Stimulated activated naive CD4-positive, alpha-beta T cell (primary cell): ENCODE results near the gene HMOX2.

Source experiments
- DNase-seq, 6 experiments: peaks; one replicate each; lab custom pipeline; 2025; lab: John Stamatoyannopoulos, UW

HMOX2 gene

DNA sequence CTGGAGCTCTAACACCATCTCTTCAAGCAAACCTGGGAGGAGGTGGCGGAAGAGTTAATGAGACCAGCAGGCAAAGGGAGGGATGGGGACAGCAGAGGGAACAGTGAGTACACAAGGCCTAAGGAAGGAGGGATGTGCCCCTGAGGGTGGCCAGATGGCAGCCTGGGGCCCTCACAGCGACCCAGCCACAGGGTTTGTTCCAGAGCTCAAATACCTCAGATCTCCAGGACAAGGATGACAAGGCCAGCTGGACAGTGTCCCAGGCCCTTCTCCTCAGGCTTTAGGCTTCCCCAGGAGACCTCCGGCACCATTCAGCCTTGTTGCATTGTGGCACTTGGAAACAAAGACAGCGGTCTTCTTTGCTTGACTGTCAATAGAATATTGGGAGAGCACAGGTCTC, 47.5 kb downstream of the HMOX2 start:
- no peak for DNase-seq

DNA sequence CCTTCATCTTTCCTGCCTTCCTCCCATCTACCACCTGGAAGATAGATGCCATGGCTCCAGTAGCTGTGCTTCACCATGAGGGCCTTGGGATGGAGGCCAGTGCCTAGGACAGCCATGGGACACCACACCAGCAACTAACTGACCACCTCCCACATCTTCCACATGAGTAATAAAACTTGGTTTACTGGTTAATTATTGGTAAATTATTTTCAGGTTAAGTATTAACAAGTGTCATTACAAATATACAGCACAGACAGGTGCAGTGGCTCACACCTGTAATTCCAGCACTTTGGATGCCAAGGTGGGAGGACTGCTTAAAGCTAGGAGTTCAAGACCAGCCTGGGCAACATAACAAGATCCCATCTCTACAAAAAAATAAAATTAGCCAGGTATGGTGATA, 48.4 kb downstream of the HMOX2 start:
- no peak for DNase-seq

- DNase-seq, result no peak
These were observed 48.9 kb downstream of the HMOX2 start for GRCh38 chr16:4525069-4525468.

DNA sequence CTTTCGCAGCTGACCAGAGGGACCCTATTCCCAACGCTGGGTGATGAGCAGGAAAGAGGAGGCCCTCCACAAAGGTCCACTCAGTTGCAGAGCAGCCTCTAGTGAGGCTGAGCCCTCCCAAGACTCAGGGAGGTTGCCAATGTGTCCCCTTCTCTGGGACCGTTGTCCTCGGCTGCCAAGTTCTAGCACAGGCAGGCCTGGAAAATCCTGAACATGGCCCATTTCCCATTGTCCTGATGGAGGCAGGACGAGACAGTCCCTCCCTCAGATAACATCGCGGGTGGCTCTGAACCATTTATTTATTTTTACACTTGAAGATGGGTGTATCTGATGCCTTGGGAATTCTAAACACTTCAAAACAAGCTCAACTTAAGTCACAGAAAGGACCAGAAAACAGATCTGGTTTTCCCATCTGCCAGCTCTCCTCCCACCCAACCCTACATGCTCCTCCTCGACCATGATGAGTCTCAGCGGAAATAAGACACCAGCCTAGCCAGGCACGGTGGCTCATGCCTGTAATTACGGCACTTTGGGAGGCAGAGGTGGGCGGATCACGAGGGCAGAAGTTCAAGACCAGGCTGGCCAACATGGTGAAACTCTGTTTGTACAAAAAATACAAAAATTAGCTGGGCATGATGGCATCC, 49.6 kb downstream of the HMOX2 start:
- DNase-seq, result no peak

GRCh38 chr16:4529085-4530060, 53.2 kb downstream of the HMOX2 start:
- DNase-seq, result peak in 2 of 6 experiments; percentile 16 to 49

DNA sequence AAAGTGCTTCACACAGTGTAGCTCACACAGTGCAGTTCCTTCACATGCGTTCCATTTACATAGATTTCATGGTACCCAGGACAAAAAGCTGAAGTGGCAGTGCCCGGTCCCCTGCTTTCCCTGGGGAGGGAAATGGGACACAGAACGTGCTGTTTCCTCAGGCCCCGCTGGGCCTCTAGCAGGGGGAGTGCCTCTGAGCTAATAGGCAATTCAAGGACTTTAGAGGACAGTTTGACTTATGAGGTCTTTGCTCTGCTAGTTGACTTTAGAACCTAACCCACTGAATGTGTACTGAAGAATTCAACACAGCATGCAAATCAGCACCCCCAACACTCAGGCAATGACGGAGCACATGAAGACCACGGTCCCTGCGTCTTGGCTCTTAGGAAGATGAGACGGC, 55.6 kb downstream of the HMOX2 start:
- no peak for DNase-seq

DNA sequence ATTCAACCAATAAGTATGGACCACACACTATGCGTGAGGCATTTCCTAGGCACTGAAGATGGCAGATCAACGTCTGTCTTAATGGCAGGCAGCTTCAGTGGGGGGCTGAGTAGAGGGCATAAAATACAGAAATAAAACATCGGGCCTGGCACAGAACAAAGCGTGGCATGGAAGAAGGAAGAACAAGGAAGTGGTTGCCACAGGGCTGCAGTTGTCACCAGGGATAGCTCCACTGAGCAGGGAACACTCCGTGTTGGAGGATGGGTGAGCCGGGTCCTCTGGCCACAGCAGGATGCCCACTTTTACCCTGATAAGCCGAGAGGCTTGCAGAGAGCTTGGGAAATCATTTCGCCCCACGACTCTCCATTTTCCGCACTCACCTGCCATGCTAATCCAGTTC, 56.0 kb downstream of the HMOX2 start:
- no peak for DNase-seq

DNA sequence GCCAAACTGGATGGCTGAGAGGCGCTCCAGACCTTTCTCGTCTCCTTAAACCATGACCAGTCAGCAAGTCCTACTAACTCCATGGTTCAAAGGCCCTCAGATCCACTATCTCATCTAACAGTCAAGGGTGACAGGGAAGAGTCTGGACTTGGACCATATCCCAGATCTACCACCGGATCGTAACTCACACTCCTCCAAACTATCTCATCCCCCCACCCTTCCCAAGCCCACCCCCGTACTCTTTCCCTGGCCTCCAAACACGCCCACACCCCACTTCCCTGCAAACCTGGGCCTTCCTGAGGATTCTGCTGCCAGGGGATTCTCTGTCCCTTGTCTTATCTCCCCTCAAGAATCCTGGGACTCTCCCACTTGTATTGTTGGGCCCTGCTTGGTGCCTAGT, 57.3 kb downstream of the HMOX2 start:
- no peak for DNase-seq

- DNase-seq, result peak in 5 of 6 experiments; percentile 7 to 68 (median 33)
These were observed 58.1 kb downstream of the HMOX2 start for GRCh38 chr16:4534151-4534790.

DNA sequence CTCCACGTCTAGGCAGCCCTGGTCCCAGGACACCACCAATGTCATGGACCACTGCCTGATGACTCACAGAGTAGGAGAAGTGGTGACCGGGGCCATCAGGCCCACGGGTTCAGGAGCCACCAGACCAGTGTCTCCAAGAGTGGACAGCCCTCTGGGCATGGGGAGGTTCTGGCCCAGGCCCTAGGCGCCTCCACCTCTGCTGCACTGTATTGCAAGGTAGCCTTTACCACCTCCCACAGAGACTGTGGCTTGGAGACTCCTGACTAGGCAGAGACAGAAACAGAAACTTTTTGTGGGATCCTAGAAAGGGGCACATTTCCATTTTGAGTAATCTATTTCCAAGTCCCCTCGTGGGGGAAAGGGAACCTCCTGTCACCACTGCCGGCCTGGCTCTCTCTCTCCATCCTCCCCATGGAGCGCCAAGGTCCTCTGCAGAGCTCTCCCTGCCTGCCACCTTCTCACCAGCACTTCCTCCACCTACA, 59.5 kb downstream of the HMOX2 start:
- DNase-seq, result peak in 1 of 6 experiments; percentile 23

GRCh38 chr16:4536391-4537106, 60.4 kb downstream of the HMOX2 start:
- no peak for DNase-seq

DNA sequence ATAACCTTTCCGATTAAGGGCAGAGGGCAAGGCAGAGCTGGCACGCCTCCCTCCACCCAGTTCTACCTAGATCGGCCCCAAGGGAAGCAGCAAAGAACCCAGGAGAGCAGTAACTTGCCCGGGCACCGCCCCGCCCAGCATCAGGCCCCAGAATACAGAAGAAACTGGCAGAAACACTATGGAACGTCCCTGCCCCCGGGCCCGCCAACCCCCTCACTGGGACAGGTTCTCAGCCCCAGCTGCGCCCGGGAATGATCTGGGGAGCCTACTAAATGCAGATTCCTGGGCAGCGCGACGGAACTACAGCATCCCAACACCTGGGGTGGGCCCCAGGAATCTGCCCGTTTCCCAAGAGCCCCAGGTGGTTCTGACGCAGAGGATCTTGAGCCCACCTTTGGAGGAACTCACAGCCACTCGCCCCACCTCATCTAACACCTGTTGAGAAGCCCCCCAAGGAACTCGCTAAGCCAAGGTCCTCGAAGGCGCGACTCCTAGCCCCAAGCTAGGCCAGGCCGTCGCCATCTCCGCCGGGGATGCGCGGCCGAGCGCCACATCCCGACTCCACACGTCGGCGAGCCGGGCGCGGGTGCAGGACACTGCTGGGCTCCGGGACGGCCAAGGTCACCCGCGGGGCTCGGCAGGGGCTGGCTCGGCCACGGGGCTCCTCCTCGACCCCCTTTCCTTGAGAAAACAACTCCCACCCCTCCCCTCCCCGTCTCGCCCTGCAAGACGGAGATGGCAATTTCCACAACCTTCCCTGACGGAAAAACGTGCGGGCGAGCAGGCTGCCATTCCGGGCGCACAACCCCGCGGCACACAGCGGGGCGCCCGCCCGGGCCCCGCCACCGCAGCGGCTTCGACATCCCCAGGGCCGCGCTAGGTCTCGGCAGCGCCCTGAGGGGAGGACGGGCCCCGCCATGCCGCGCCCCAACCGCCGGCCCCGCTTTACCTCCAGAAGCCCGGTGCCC, 61.5 kb downstream of the HMOX2 start:
- DNase-seq, result peak in 2 of 6 experiments; percentile 43 to 75

GRCh38 chr16:4538350-4539235, 62.4 kb downstream of the HMOX2 start, which contains the start of gene CDIP1:
Gene CDIP1, minus strand, starts transcription at chr16:4538773. Its CDS starts 24,643 bp downstream, at chr16:4514130.
- DNase-seq, result peak; percentile 88 to 96 (median 91)

DNA sequence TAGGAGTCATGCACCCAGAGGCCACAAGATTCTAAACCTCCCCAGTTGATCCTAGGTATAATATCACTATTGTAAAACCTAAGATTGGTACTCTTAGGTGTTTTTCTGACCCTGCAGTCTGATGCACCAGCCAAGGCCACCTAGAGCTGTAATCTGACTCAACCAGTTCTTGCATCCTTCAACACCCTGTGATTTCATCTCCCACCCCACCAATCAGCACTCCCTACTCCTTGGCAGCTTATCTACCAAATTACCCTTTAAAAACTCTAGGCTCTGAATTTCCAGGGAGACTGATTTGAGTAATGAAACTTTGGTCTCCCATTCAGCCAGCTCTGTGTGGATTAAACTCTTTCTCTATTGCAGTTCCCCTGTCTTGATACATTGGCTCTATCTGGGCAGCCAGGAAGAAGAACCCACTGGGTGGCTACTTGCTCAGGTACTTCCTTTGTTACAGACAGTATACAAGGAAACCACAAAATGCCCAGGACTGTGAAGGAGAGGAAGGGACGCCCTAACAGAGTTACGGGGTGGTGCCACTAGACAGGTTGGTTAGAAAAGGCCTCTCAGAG, 63.6 kb downstream of the HMOX2 start:
- no peak for DNase-seq

- no peak for DNase-seq
These were observed 68.3 kb downstream of the HMOX2 start for GRCh38 chr16:4544473-4544872.

- no peak for DNase-seq
These were observed 71.9 kb downstream of the HMOX2 start for GRCh38 chr16:4548124-4548523.

DNA sequence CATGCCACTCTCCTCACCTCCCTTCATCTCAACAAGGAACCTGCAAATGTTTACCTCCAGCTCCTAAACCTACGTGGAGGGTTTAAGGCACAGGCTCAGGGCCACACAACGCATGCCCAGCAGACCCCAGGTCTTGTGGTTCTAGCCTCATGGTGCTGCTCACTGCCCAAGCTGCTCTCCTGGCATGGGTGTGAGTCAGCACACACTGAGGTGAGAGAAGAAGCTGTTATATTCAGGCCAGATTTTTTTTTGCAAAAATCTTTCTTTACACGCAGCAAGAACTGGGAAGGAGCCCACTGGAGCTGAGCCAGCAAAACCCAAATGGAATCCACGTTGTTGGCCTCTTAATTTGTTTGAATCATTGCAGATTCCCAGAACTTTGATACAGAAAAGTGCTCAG, 74.4 kb downstream of the HMOX2 start:
- DNase-seq, result no peak

DNA sequence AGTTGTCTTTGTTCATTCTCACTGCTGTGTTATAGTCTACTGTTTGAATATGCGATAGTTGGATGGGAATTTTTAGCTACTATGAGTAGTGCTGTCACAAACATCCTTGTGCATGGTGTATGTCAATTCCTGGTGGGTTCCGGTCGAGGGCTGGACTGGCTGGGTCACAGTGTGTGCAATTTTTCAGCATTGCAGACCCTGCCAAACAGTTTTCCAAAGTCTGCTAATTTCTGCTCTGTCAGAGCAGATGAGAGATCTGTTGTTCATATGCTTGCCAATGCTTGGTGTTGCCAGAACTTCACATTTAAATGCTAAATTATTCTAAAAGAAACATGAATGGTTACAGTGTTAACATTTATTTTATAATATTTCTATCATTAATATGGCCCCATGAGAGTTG, 76.3 kb downstream of the HMOX2 start:
- no peak for DNase-seq

- DNase-seq, result no peak
These were observed 79.9 kb downstream of the HMOX2 start, which contains the start of gene C16orf96 for GRCh38 chr16:4556112-4556511. Gene C16orf96, plus strand, starts transcription at chr16:4556340. Its CDS starts 150 bp downstream, at chr16:4556490.
